K562 (cell line): ENCODE measurements around the gene MBOAT1. TPM values are rescaled to one million over a fixed set of nuclear protein-coding genes. Genes with fewer than 3 reads are reported as not detected.
A peak's percentile ranks its signal among the peaks of the same experiment; 100 is the strongest.

Experiments
- ATAC-seq: fragments of 200-7000 bp; cut with Tn5 transposase; 3 replicates; pipeline ENCODE4 v1.9.1; 2020; ENCODE audit warnings: moderate library complexity
- BruUV-seq: library from RNA; stranded (reverse); fragments of 400-500 nt; replicated peaks from 2 replicates; lab custom pipeline; 2021; lab: Mats Ljungman, UMichigan
- CTCF ChIA-PET: fragments of 300-600 bp; formaldehyde crosslinking; extraction: SDS; loops from one replicate; lab custom pipeline; 2021; ENCODE audit warnings: low intra/inter-chr PET ratio; lab: Yijun Ruan, JAX
- POLR2A ChIA-PET: fragments of 300-600, 350-650 bp; sonication (Branson Sonifier 250); formaldehyde crosslinking; extraction: SDS; loops from one replicate; lab custom pipeline; 2021; ENCODE audit warnings: antibody characterized with exemption, inconsistent platforms; lab: Yijun Ruan, JAX
- DNase-seq, 4 experiments: peaks; one replicate each; pipeline versions ENCODE4 v3.0.0 to v3.0.0-alpha.2; 2011 to 2018; ENCODE audit warnings: low spot score in 3 of 4, mixed read lengths in 3 of 4; ENCODE audit errors: extremely low read depth in 1 of 4
- FAIRE-seq: peaks from 2 replicates; lab custom pipeline; 2011; peaks lifted over from hg19 to GRCh38; lab: Jason Lieb, UNC
- H2AFZ ChIP-seq: 2 replicates; pipeline ENCODE4 v1.6.0; 2011; ENCODE audit warnings: low read depth, low read length, control low read depth, inconsistent platforms
- H3K27ac ChIP-seq: fragments of 200-600 bp; 3 replicates; pipeline ENCODE4 v1.8.0; 2011; ENCODE audit warnings: low read depth, mild to moderate bottlenecking, control low read depth, inconsistent platforms, low read length, moderate library complexity, mixed read lengths; ENCODE audit errors: extremely low read depth
- H3K27me3 ChIP-seq, 2 experiments: fragments of 300-600 bp in 1 of 2; 2 replicates in 1 of 2; 3 replicates in 1 of 2; pipeline versions ENCODE4 v1.6.0 to v1.8.0; 2011; ENCODE audit warnings: inconsistent platforms in 2 of 2, low read length in 2 of 2, mild to moderate bottlenecking in 1 of 2, mixed read lengths in 1 of 2, moderate library complexity in 1 of 2; ENCODE audit not compliant: control insufficient read depth in 2 of 2, insufficient read depth in 2 of 2
- H3K36me3 ChIP-seq: fragments of 300-600 bp; 3 replicates; pipeline ENCODE4 v1.8.0; 2011; ENCODE audit warnings: mild to moderate bottlenecking, low read length, inconsistent platforms; ENCODE audit not compliant: control insufficient read depth, insufficient read depth
- H3K4me1 ChIP-seq, 2 experiments: fragments of 200-600 bp in 1 of 2; replicated peaks in 1 of 2; 2 replicates in 1 of 2; 3 replicates in 1 of 2; pipeline versions ENCODE4 v1.5.1 to v1.8.0; 2011; ENCODE audit warnings: inconsistent platforms in 2 of 2, low read length in 2 of 2, mild to moderate bottlenecking in 1 of 2, mixed read lengths in 1 of 2, moderate library complexity in 1 of 2; ENCODE audit not compliant: control insufficient read depth in 2 of 2, insufficient read depth in 2 of 2
- H3K4me2 ChIP-seq: 2 replicates; pipeline ENCODE4 v1.6.1; 2011; ENCODE audit warnings: low read length, control low read depth, inconsistent platforms, mixed read lengths; ENCODE audit not compliant: insufficient read depth
- H3K4me3 ChIP-seq: fragments of 200-600 bp; sonication (generic), shearing (Covaris generic); 2 replicates; pipeline ENCODE4 v1.5.1; 2016; ENCODE audit warnings: control low read depth, inconsistent platforms
- H3K79me2 ChIP-seq: fragments of 200-600 bp; 3 replicates; pipeline ENCODE4 v1.8.0; 2011; ENCODE audit warnings: low read length, inconsistent platforms; ENCODE audit not compliant: control insufficient read depth, insufficient read depth
- H3K9ac ChIP-seq, 2 experiments: 2 replicates each; pipeline versions ENCODE4 v1.6.0 to v1.6.1; 2011; ENCODE audit warnings: low read depth in 2 of 2, low read length in 2 of 2, control low read depth in 1 of 2, inconsistent platforms in 1 of 2, mild to moderate bottlenecking in 1 of 2, mixed read lengths in 1 of 2; ENCODE audit not compliant: insufficient read depth in 1 of 2
- H3K9me1 ChIP-seq: one replicate; pipeline ENCODE4 v1.6.0; 2011; ENCODE audit warnings: inconsistent platforms, mild to moderate bottlenecking, low read length, moderate library complexity; ENCODE audit not compliant: control insufficient read depth, insufficient read depth
- H3K9me3 ChIP-seq: replicated peaks from 2 replicates; pipeline ENCODE4 v1.5.1; 2011; ENCODE audit warnings: low read depth, low read length, inconsistent platforms; ENCODE audit not compliant: control insufficient read depth, insufficient read depth
- H4K20me1 ChIP-seq: replicated peaks from 2 replicates; pipeline ENCODE4 v1.6.1; 2011; ENCODE audit warnings: low read length, inconsistent platforms, mixed read lengths; ENCODE audit not compliant: control insufficient read depth, insufficient read depth
- BCLAF1 ChIP-seq, 2 experiments: fragments of 450-650 bp in 1 of 2; IDR thresholded peaks; 2 replicates each; pipeline ENCODE4 v1.6.1; 2011 to 2017; ENCODE audit warnings: low read depth in 2 of 2, antibody characterized with exemption in 1 of 2, borderline replicate concordance in 1 of 2, low read length in 1 of 2, mild to moderate bottlenecking in 1 of 2, mixed read lengths in 1 of 2; ENCODE audit not compliant: control insufficient read depth in 1 of 2
- CREB1 ChIP-seq, 2 experiments: sonication (generic) in 1 of 2; formaldehyde crosslinking in 1 of 2; IDR thresholded peaks; 2 replicates each; pipeline versions ENCODE4 v1.6.1 to v1.8.0; 2012 to 2022; ENCODE audit warnings: inconsistent platforms in 1 of 2, mild to moderate bottlenecking in 1 of 2, missing genetic modification reagents in 1 of 2, moderate library complexity in 1 of 2
- CREB5 ChIP-seq: fragments of 250-450 bp; sonication (Bioruptor Pico); IDR thresholded peaks from 2 replicates; pipeline ENCODE4 v1.5.0; 2020; ENCODE audit warnings: mild to moderate bottlenecking
- ETV1 ChIP-seq: fragments of 450-650 bp; conservative IDR thresholded peaks from 2 replicates; pipeline ENCODE4 v1.6.1; 2016; ENCODE audit warnings: missing genetic modification characterization, control low read depth, low read depth, missing compliant biosample characterization
- HDAC1 ChIP-seq, 2 experiments: fragments of 450-650 bp; IDR thresholded peaks; 2 replicates each; pipeline ENCODE4 v1.6.1; 2016 to 2017; ENCODE audit warnings: inconsistent platforms in 1 of 2, mild to moderate bottlenecking in 1 of 2, moderate library complexity in 1 of 2
- LEF1 ChIP-seq: fragments of 450-650 bp; IDR thresholded peaks from 2 replicates; pipeline ENCODE4 v1.6.1; 2016; ENCODE audit warnings: mild to moderate bottlenecking
- RBM25 ChIP-seq: fragments of 200-400 bp; formaldehyde crosslinking; IDR thresholded peaks from 2 replicates; pipeline ENCODE4 v1.6.1; 2018; ENCODE audit warnings: low read length, low read depth, moderate library complexity; ENCODE audit not compliant: severe bottlenecking
- REST ChIP-seq, 2 experiments: fragments of 450-650 bp; formaldehyde crosslinking in 1 of 2; IDR thresholded peaks; 2 replicates each; pipeline versions ENCODE4 v1.4.0 to v1.6.1; 2014 to 2020; ENCODE audit warnings: mild to moderate bottlenecking in 2 of 2, borderline replicate concordance in 1 of 2, low read depth in 1 of 2
- ZNF146 ChIP-seq: IDR thresholded peaks from one replicate; pipeline ENCODE4 v1.6.1; 2018; ENCODE audit warnings: missing compliant biosample characterization; ENCODE audit not compliant: unreplicated experiment
- WGBS: fragments of 100-300 bp; shearing (Covaris generic); methylation state at CpG from one replicate; pipeline ENCODE4 v1.1.6; 2016; ENCODE audit warnings: low coverage, mixed read lengths; ENCODE audit not compliant: insufficient coverage; ENCODE audit errors: missing lambda C conversion rate; 5-methylcytosine and 5-hydroxymethylcytosine counted together
- in situ Hi-C: fragments of 300-500 bp; cut with MboI; formaldehyde crosslinking; loops from 4 replicates; pipeline ENCODE4 v1.15.0; 2018; ENCODE audit warnings: inconsistent platforms, mixed read lengths
- intact Hi-C: fragments of 100-400 bp; cut with micrococcal nuclease; formaldehyde crosslinking; loops from 2 replicates; pipeline ENCODE4 v1.14.2; 2022
- polyA plus RNA-seq, 8 experiments: library from polyadenylated mRNA; depleted of rRNA in 4 of 8; stranded (reverse) in 5 of 8; unstranded in 3 of 8; fragments of >200 nt; fragmentation: Nextera tagmentation in 2 of 8; fragmentation: Illumina TruSeq in 1 of 8; extraction: Ambion mirVana in 2 of 8; extraction: Trizol in 1 of 8; gene quantifications; 2 replicates each; pipeline versions ENCODE4 v1.2.1 to v1.2.3, GENCODE V29; 2011 to 2014; ENCODE audit warnings: inconsistent platforms in 1 of 8, missing spikeins in 1 of 8
- total RNA-seq, 7 experiments: library from RNA; depleted of rRNA in 6 of 7; stranded (reverse); fragments of >200 nt in 6 of 7; fragmentation: Illumina TruSeq in 2 of 7; extraction: Trizol in 2 of 7; gene quantifications; 2 replicates each; pipeline versions ENCODE4 v1.2.1 to v1.2.3, GENCODE V29; 2011 to 2021; ENCODE audit warnings: low replicate concordance in 1 of 7

The MBOAT1 gene
- total and polyA plus RNA-seq, 9 of the 15 experiments (the other 6 are each of a cell fraction or from before 2014, with no cell fraction given): 0.13 to 16.5 (median 10.3) TPM

- no peaks in the 10 kb centered on the region for H3K9me3 ChIP-seq
- FAIRE-seq (no peak), DNase-seq (no peak), ATAC-seq (no peak)
- H2AFZ ChIP-seq: no peak overlapping the region
- BruUV-seq: no TSS peak
- peaks cover 4 to 9% of the 10 kb centered on the region in 2 experiments; a peak in 3 of 5 replicates for H3K4me1 ChIP-seq
- no peak overlapping the region for H3K4me2 ChIP-seq
- ChIA-PET POLR2A (no interaction called here), CTCF (no interaction called here)
- no peak overlapping the region for H3K9ac ChIP-seq
- TF ChIP-seq BCLAF1 (IDR thresholded peaks at IDR 0.05; ENCODE audit: borderline replicate concordance in 1 of 2, control insufficient read depth in 1 of 2, low read depth in 2 of 2, low read length in 1 of 2) (no peak), ZNF146 (CRISPR knock-in tag) (peak; percentile 60), CREB5 (no peak), HDAC1 (IDR thresholded peaks at IDR 0.05) (no peak), LEF1 (no peak), CREB1 (IDR thresholded peaks at IDR 0.05) (no peak), CREB1 (CRISPR knock-in tag; IDR thresholded peaks at IDR 0.05) (no peak), REST (IDR thresholded peaks at IDR 0.05; ENCODE audit: borderline replicate concordance) (no peak), REST (CRISPR knock-in tag; IDR thresholded peaks at IDR 0.05; ENCODE audit: low read depth) (no peak), ETV1 (tag) (no peak), RBM25 (peak; percentile 9)
- intact Hi-C loops (no loop called here), in situ Hi-C loops (no loop called here)
- no peak overlapping the region for H3K4me3 ChIP-seq
- no peaks in the 10 kb centered on the region for H3K9me1 ChIP-seq
- no peak overlapping the region for H3K27ac ChIP-seq
- no peaks in the 10 kb centered on the region for H3K27me3 ChIP-seq
- no peaks in the 10 kb centered on the region for H4K20me1 ChIP-seq
- H3K79me2 ChIP-seq: no peaks in the 10 kb centered on the region
- H3K36me3 ChIP-seq: no peaks in the 10 kb centered on the region
- 64% methylated on average over 4 of the region's 4 CpGs for WGBS
These were observed 53.2 kb downstream of the MBOAT1 start for GRCh38 chr6:20159098-20159497.
